GM12873 (cell line): ENCODE data around the gene PLA2G2F.

ENCODE experiments used
- TF ChIP-seq, protein P1 (sequence below): IDR thresholded peaks from 2 replicates; pipeline ENCODE4 v1.5.1; 2012; ENCODE audit warnings: low read depth, mild to moderate bottlenecking, moderate library complexity, low read length, control low read depth; ENCODE audit not compliant: insufficient read depth; ENCODE audit errors: missing control alignments

PLA2G2F gene

DNA sequence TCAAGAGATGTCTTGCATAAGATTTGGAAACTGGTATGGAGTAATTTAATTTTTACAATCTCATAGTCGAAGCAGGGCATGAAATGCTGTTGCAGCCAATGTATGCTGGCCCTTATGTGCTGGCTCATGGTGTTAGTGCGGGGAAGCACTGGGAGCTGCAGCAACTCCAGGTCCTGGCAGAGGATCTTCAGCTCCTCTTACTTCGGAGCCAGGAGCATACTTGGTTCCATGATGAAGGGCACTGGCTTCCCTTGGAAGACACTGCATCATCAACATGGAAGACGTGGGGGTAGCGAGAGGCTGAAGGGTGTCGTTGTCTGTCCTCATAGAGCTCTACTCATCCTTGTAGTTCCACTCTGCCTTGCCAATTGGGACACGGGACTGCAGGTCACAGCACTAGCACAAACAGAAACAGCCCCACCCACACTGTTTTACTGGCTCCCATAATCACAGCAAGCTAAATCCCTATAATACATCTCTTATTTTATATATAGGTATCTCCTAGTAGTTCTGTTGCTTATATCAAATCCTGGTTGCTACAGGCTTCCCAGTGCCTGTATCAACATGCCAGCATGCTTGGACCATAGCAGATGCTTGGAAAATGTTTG, 42.2 kb upstream of the PLA2G2F start:
- TF ChIP-seq, protein P1, sequence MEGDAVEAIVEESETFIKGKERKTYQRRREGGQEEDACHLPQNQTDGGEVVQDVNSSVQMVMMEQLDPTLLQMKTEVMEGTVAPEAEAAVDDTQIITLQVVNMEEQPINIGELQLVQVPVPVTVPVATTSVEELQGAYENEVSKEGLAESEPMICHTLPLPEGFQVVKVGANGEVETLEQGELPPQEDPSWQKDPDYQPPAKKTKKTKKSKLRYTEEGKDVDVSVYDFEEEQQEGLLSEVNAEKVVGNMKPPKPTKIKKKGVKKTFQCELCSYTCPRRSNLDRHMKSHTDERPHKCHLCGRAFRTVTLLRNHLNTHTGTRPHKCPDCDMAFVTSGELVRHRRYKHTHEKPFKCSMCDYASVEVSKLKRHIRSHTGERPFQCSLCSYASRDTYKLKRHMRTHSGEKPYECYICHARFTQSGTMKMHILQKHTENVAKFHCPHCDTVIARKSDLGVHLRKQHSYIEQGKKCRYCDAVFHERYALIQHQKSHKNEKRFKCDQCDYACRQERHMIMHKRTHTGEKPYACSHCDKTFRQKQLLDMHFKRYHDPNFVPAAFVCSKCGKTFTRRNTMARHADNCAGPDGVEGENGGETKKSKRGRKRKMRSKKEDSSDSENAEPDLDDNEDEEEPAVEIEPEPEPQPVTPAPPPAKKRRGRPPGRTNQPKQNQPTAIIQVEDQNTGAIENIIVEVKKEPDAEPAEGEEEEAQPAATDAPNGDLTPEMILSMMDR: no peak

DNA sequence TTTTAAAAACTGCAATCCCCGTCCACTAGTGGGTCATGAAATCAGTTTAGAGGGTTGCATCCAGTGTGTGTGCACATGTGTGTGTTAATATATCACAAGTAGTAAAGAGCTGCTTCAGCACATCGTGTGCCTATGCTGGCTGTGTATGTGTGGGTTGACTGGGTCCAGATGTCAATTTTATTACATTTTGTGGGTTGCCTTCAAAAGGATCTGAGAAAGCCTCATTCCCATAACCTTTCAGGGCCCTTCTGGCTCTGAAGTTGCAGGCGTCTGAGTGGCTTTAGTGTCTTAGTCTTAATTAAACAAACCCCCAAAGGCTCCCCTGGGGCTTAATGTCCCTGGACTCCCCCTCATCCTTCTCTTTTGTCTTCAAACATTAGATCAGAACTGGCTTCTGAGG, 39.6 kb upstream of the PLA2G2F start:
- TF ChIP-seq, protein P1: no peak

DNA sequence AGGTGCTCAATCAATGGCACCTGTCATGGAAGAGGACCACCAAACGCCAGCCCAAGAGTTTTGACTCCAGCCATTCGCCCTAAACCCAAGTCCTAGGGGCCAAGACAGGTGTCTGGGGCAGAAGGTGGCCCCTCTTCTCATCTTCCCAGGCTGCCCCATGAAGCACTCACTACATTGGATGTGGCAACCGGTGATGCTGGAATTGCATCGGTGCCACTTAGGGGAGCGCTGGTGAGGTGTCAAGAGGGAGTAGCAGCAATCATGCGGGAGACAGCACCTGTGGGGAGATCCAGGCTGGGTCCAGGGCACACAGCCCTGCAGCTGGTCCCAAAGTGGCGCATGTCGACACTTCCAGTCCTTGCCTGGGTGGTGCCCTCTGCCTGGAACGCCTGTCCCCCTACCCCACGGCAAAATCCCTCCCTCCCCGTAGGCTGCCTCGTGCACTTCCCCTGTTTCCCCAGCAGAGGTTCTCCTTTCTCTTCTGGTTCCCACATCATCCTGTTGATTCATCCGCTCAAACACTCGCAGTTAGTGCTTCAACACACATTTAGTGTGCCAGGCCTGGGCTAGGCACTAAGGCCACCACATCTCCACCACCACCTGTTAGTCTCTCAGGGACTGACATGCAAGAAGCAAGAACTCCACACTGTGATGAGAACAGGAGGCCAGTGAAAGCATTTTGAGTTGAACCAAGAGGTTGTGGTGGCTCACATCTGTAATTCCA, 38.3 kb upstream of the PLA2G2F start:
- TF ChIP-seq, protein P1: peak; percentile 90

DNA sequence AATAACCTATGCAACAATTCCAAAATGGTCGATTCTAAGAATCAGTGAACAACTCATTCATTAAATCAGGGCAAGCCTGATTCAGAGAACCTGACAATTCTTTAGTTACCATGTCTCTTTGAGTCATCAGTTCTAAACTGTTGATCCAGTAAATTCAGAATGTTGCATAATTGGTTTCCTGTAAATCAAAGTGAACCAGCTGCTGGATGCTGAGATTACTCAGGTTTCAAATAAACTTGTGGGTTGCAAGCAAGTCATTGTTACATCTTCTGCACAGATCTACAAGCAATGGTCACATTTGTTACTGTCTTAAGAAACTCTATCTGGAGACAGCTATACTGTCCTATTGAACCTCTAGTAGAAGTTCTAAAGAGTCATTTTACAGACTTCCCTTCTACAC, 36.2 kb upstream of the PLA2G2F start:
- TF ChIP-seq, protein P1: no peak

DNA sequence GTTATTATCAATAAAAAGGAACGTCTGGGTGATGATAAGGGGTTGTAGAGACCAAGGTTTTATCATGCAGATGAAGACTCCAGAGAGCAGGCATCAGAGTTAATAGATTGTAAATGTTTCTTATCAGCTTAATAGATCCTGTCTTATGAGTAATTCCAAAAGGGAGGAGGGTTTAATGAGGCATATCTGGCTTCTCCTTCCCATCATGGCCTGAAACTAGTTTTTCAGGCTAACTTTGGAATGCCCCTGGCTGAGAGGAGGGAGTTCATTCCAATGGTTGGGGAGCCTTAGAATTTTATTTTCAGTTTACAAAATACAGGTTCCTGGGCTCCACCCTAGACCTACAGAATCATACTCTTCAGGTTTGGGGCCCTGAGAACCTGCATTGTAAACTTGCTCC, 33.3 kb upstream of the PLA2G2F start:
- TF ChIP-seq, protein P1: no peak

DNA sequence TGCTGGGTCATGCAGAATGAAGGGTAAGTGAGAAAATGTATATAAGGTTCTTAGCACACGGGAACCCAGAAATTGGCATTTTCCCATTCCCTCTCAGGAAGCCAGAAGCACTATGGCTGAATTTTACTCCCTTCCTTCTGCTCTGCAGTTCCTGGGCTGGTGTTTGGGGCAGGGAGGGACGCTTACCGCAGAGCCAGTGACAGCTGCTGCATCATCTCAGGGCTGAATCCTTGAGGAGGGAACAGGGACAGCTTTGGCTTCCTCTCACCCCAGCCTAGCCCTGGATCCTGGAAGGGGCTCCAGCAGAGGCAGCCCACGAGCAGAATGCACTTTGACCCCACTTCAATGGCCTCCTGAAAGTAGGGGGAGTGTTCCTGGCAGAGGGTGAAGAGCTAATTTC, 31.8 kb upstream of the PLA2G2F start:
- TF ChIP-seq, protein P1: no peak

DNA sequence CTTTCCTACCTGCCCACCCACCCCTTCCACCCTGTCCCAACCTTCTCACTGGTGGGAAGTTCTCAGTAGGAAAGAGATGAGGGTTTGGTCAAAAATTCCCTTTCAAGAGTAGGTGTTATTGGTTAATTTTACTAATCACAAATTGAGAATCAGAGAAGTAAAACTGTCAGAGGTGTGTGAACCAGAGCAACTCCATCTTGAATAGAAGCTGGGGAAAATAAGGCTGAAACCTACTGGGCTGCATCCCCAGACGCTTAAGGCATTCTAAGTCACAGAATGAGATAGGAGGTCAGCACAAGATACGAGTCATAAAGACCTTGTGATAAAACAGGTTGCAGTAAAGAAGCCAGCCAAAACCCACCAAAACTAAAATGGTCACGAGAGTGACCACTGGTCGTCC, 31.3 kb upstream of the PLA2G2F start:
- TF ChIP-seq, protein P1: no peak
